Measurements from ENCODE around the gene CETP.

Gene CETP

DNA sequence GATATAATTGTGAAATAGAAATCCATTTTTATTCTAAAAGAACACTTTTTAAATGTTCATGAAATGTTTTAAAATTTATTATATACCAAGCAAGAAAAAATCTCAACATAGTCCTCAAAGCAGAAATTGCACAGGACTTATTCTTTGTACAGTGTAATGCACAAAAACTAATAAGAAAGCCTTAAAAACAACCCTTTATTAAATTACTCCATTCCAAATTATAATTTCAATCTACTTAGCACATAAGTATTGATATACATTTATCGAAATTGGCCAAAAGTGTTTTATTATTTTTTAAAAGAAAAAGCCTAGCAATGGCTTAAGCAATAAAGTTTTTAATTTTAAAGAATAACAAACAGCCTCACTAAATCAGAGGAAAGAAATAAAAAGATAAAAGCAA, 46.7 kb downstream of the CETP start:
- ChIA-PET CTCF (interaction anchor here (0.6 kb wide), 1 partner anchor 429 kb away, joined by 3 read pairs; no protein-coding TSS in a partner anchor), POLR2A (ENCODE audit: low non-redundant PET) (no interaction called here)
- DNase-seq (ENCODE audit: low spot score) = no peak
- H3K27ac ChIP-seq = no peak overlapping the region
- TF ChIP-seq, protein P1, sequence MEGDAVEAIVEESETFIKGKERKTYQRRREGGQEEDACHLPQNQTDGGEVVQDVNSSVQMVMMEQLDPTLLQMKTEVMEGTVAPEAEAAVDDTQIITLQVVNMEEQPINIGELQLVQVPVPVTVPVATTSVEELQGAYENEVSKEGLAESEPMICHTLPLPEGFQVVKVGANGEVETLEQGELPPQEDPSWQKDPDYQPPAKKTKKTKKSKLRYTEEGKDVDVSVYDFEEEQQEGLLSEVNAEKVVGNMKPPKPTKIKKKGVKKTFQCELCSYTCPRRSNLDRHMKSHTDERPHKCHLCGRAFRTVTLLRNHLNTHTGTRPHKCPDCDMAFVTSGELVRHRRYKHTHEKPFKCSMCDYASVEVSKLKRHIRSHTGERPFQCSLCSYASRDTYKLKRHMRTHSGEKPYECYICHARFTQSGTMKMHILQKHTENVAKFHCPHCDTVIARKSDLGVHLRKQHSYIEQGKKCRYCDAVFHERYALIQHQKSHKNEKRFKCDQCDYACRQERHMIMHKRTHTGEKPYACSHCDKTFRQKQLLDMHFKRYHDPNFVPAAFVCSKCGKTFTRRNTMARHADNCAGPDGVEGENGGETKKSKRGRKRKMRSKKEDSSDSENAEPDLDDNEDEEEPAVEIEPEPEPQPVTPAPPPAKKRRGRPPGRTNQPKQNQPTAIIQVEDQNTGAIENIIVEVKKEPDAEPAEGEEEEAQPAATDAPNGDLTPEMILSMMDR (conservative IDR thresholded peaks at IDR 0.05; ENCODE audit: low read depth) = no peak

DNA sequence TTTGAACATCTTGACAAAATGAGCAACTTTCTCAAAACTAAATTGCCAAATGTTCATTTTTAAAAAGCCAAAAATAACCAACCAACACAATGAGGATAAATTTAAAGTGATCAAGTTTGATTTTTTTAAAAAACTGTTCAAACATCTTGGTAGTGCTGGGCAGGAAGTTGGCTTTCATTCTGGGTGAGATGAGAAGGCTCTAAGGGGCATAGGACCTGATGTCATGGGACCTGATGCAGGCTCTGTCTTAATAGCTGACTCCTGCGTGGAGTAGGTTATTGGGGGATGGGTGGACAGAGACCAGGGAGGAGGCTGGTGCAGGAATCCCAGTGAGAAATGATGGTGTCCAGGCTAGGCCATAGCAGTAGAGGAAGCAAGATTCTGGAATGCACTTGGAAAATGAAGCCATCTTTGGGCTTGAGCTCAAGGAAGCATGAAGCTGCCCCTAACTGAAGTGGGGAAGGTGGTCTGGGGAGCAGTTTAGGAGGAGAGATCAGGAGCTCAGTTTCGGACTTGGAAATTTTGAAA, 48.0 kb downstream of the CETP start:
- DNase-seq (ENCODE audit: low spot score) = no peak
- POLR2A ChIA-PET (ENCODE audit: low non-redundant PET) = interaction anchor here (1.3 kb wide), 1 partner anchor 20 kb away, joined by 3 read pairs; the partner anchor contains the start of gene NLRC5
- TF ChIP-seq, protein P1 (conservative IDR thresholded peaks at IDR 0.05; ENCODE audit: low read depth) = no peak
- no peak overlapping the region for H3K27ac ChIP-seq
- CTCF ChIA-PET = interaction anchor here (0.7 kb wide), 2 partner anchors 17 to 130 kb away, joined by 4 to 5 read pairs; no protein-coding TSS in a partner anchor

DNA sequence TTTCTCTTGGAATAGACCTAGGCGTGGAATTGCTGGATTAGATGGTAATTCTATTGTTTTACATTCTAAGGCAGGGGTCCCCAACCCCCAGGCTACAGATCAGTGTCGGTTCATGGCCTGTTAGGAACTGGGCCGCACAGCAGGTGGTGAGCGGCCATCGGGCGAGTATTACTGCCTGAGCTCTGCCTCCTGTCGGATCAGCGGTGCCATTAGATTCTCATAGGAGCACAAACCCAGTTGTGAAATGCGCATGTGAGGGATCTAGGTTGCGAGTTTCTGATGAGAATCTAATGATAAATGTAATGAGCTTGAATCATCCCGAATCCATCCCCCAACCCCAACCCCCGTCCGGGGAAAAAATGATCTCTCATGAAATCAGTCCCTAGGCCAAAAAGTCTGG, 50.6 kb downstream of the CETP start:
- CTCF ChIA-PET = interaction anchor here (1.0 kb wide), 1 partner anchor 80 kb away, joined by 3 read pairs; the partner anchor contains the start of gene CPNE2
- DNase-seq (ENCODE audit: low spot score) = no peak
- TF ChIP-seq, protein P1 (conservative IDR thresholded peaks at IDR 0.05; ENCODE audit: low read depth) = no peak
- POLR2A ChIA-PET (ENCODE audit: low non-redundant PET) = no interaction called here
- H3K27ac ChIP-seq = no peak overlapping the region

DNA sequence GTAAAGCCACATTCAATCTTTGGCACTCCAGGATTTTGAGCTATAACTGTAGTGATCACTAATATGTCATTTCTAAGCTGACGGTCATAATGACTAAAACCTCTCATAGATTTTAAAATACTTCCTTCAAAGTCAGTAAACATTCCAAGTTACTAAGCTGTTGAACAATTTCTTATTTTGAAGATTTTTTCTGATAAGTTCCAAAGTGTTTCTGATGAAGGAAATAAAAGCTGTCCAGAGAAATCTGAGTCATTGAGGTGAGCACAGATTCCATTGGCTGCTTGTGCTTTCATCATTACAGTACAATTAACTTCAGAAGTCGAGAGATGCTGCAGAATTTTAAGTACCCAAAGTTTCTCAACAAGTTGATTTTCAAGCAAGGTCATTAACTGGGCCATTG, 51.5 kb downstream of the CETP start:
- TF ChIP-seq, protein P1 (conservative IDR thresholded peaks at IDR 0.05; ENCODE audit: low read depth) = no peak
- no peak for DNase-seq (ENCODE audit: low spot score)
- ChIA-PET POLR2A (ENCODE audit: low non-redundant PET) (no interaction called here), CTCF (interaction anchor here (0.6 kb wide), 1 partner anchor 20 kb away, joined by 3 read pairs; no protein-coding TSS in a partner anchor)
- H3K27ac ChIP-seq = no peak overlapping the region

DNA sequence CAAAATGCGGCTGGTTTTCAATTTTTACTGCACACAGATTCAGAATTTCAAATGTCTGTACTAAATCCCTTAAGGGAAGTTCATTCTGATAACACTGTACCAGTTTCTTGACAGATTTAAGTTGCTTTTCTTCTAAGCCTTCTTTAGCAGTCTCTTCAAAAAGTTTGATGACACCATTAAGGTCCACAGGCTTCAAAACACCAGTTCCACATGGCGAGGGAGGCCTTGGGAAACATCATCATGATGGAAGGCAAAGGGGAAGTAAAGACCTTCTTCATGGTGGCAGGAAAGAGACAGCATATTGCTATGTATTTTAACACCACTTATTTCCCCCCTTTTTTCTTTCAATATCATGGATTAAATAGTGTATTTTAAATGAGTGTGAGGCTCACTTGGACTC, 52.2 kb downstream of the CETP start:
- ChIA-PET CTCF (no interaction called here), POLR2A (ENCODE audit: low non-redundant PET) (no interaction called here)
- no peak overlapping the region for H3K27ac ChIP-seq
- TF ChIP-seq, protein P1 (conservative IDR thresholded peaks at IDR 0.05; ENCODE audit: low read depth) = no peak
- no peak for DNase-seq (ENCODE audit: low spot score)

DNA sequence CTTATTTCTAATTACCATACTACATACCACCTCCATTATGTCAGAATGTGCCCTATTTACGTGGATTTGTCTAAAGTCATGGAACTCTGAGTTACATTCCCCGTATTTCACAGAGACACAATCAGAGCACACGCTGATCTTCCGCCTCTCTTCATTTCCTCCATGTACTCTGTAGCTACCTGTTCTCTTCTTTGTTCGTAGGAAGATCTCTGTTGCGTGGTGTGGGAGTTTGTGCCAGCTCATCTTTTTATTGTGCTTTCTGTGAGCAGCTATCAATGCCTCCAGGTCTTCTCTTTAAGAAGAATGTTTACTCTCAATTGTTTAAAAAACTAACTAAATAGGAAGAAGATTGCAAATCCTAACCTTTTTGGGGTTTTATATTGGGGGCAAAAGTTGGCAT, 54.6 kb downstream of the CETP start:
- POLR2A ChIA-PET (ENCODE audit: low non-redundant PET) = no interaction called here
- CTCF ChIA-PET = no interaction called here
- TF ChIP-seq, protein P1 (conservative IDR thresholded peaks at IDR 0.05; ENCODE audit: low read depth) = no peak
- H3K27ac ChIP-seq = no peak overlapping the region
- DNase-seq (ENCODE audit: low spot score) = no peak

Measured in RWPE1 (cell line).